Stomach (tissue), 4 donors: Measurements from ENCODE around the gene DYSF.

Experiments
- POLR2A ChIP-seq, 4 donors: fragments of 450-650 bp; IDR thresholded peaks; one replicate each; pipeline ENCODE4 v1.6.1; 2016; ENCODE audit warnings: antibody characterized with exemption in 4 of 4, control low read depth in 2 of 4, mild to moderate bottlenecking in 1 of 4, moderate library complexity in 1 of 4
- POLR2AphosphoS5 ChIP-seq, 3 donors: sonication (generic); formaldehyde crosslinking; IDR thresholded peaks; one replicate each; pipeline ENCODE4 v1.6.1; 2016; ENCODE audit warnings: antibody characterized with exemption in 3 of 3
- TF ChIP-seq, protein P1 (sequence below), 7 experiments: fragments of 450-650 bp in 4 of 7; fragments of 200-600 bp in 3 of 7; sonication (generic) in 3 of 7; IDR thresholded peaks; one replicate each; pipeline ENCODE4 v1.5.1; 2016 to 2019; ENCODE audit warnings: antibody characterized with exemption in 7 of 7, control low read depth in 2 of 7, mild to moderate bottlenecking in 1 of 7

DNA sequence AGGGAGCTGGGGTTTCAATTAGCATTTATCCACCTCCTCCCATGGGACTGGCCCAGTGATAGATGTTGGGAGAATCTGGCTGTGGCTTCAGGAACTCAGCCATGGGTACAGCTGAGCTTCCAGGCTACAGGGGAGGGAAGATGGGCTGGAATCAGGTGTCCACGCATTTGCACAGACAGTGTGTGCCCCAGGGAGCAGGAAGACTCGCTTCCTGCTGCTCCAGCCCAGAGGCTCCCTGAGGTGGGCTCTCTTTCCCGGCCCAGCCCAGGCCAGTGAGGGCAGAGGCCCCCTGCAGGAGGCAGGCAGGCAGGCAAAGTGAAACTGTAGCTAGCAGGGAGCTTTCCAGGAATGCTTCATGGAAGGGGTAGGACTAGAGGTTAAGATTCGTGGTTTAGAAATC lies 28.7 kb downstream of the DYSF start:
- TF ChIP-seq, protein P1, sequence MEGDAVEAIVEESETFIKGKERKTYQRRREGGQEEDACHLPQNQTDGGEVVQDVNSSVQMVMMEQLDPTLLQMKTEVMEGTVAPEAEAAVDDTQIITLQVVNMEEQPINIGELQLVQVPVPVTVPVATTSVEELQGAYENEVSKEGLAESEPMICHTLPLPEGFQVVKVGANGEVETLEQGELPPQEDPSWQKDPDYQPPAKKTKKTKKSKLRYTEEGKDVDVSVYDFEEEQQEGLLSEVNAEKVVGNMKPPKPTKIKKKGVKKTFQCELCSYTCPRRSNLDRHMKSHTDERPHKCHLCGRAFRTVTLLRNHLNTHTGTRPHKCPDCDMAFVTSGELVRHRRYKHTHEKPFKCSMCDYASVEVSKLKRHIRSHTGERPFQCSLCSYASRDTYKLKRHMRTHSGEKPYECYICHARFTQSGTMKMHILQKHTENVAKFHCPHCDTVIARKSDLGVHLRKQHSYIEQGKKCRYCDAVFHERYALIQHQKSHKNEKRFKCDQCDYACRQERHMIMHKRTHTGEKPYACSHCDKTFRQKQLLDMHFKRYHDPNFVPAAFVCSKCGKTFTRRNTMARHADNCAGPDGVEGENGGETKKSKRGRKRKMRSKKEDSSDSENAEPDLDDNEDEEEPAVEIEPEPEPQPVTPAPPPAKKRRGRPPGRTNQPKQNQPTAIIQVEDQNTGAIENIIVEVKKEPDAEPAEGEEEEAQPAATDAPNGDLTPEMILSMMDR (IDR thresholded peaks at IDR 0.05), result no peak
- no peak for TF ChIP-seq POLR2A (IDR thresholded peaks at IDR 0.05)
- no peak for TF ChIP-seq POLR2AphosphoS5 (IDR thresholded peaks at IDR 0.05)
